Breast epithelium (tissue), 4 donors: ENCODE data around the gene SHROOM3. TPM values are rescaled to one million over a fixed set of nuclear protein-coding genes. Genes with fewer than 3 reads are reported as not detected.

ENCODE experiments used
- DNase-seq, 2 donors: peaks; one replicate each; pipeline ENCODE4 v3.0.0-alpha.2; 2019; ENCODE audit warnings: low spot score in 2 of 2
- H3K27ac ChIP-seq, 2 donors: fragments of 200-600 bp; sonication (generic) in 1 of 2; one replicate each; pipeline ENCODE4 v1.5.1; 2016 to 2019; ENCODE audit warnings: mild to moderate bottlenecking in 1 of 2
- H3K27me3 ChIP-seq, 2 donors: fragments of 200-600 bp; sonication (generic) in 1 of 2; one replicate each; pipeline versions ENCODE4 v1.5.1 to v1.6.0; 2017 to 2019; ENCODE audit warnings: control low read depth in 1 of 2, mild to moderate bottlenecking in 1 of 2
- H3K36me3 ChIP-seq: fragments of 200-600 bp; one replicate; pipeline ENCODE4 v1.5.1; 2019
- H3K4me1 ChIP-seq, 2 donors: fragments of 200-600 bp; sonication (generic); one replicate each; pipeline ENCODE4 v1.5.1; 2016 to 2019; ENCODE audit warnings: control low read depth in 1 of 2
- H3K4me3 ChIP-seq, 3 donors: fragments of 200-600 bp; sonication (generic); 1 replicate in 2 of 3; 2 replicates in 1 of 3; pipeline ENCODE4 v1.5.1; 2016 to 2019; ENCODE audit warnings: mild to moderate bottlenecking in 3 of 3, moderate library complexity in 2 of 3
- H3K9me3 ChIP-seq, 2 donors: fragments of 200-600 bp; sonication (generic) in 1 of 2; one replicate each; pipeline ENCODE4 v1.5.1; 2016 to 2019; ENCODE audit warnings: control low read depth in 1 of 2
- CTCF ChIP-seq, 3 donors: fragments of 450-650 bp; IDR thresholded peaks; one replicate each; pipeline ENCODE4 v1.5.1; 2016 to 2017; ENCODE audit warnings: antibody characterized with exemption in 3 of 3, mild to moderate bottlenecking in 3 of 3, moderate library complexity in 3 of 3
- POLR2A ChIP-seq: fragments of 450-650 bp; IDR thresholded peaks from one replicate; pipeline ENCODE4 v1.6.1; 2016; ENCODE audit warnings: antibody characterized with exemption, mild to moderate bottlenecking, moderate library complexity
- POLR2AphosphoS5 ChIP-seq, 3 donors: sonication (generic); formaldehyde crosslinking; IDR thresholded peaks; one replicate each; pipeline ENCODE4 v1.6.1; 2017; ENCODE audit warnings: antibody characterized with exemption in 3 of 3
- intact Hi-C: fragments of 100-400 bp; cut with DNase I; formaldehyde crosslinking; loops from one replicate; pipeline ENCODE4 v1.15.1; 2023; ENCODE audit warnings: low total_unique reads
- total RNA-seq, 3 donors: library from RNA; depleted of rRNA; stranded (reverse); fragments of >200 nt; gene quantifications; one replicate each; pipeline ENCODE4 v1.1.0, GENCODE V29; 2016

The SHROOM3 gene
- total RNA-seq, 3 donors from 2014 or later = 0.32 to 145 (median 100) TPM

- Histone ChIP-seq H3K4me3 (no peak overlapping the region), H3K36me3 (no peaks in the 10 kb centered on the region), H3K9me3 (peaks cover 7% of the 10 kb centered on the region in 2 donors), H3K27me3 (no peaks in the 10 kb centered on the region), H3K4me1 (no peaks in the 10 kb centered on the region), H3K27ac (peak overlapping the region in 1 of 2 donors; percentile 38)
- no peak for DNase-seq
- intact Hi-C loops = loop anchor here (5.0 kb wide), 1 partner anchor 201 kb away; no protein-coding TSS in a partner anchor
- no peak for TF ChIP-seq POLR2A
- TF ChIP-seq CTCF (IDR thresholded peaks at IDR 0.05) = no peak
- TF ChIP-seq POLR2AphosphoS5 (IDR thresholded peaks at IDR 0.05) = no peak
These were observed 23.3 kb downstream of the SHROOM3 start for GRCh38 chr4:76458297-76458696.

DNA sequence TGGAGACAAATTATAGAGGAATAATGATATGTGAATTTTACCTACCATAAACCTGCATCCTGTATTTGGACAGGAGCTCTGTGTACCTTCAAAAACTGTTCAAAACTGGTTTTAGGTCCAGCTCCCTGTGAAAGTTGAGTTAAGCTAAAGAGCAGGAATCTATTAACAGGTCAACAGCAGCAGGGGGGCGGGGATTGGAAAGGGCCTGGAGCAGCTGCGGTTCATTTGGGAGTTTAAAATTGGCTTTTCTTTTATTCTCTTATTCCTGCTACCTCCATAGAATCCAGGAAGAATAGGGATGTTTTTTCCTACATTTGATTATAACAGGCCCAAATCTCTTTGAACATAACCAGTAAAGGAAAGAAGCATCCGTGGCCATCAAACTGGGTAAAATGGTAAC is 23.8 kb downstream of the SHROOM3 start:
- H3K36me3 ChIP-seq = no peaks in the 10 kb centered on the region
- H3K4me3 ChIP-seq = no peak overlapping the region
- H3K27me3 ChIP-seq = no peaks in the 10 kb centered on the region
- intact Hi-C loops = loop anchor here (5.0 kb wide), 1 partner anchor 202 kb away; no protein-coding TSS in a partner anchor
- DNase-seq = no peak
- peak overlapping the region; percentile 38 to 70 for H3K27ac ChIP-seq
- H3K4me1 ChIP-seq = no peaks in the 10 kb centered on the region
- H3K9me3 ChIP-seq = peaks cover 12% of the 10 kb centered on the region in 2 donors
- TF ChIP-seq POLR2AphosphoS5 (IDR thresholded peaks at IDR 0.05) = no peak
- TF ChIP-seq POLR2A = no peak
- no peak for TF ChIP-seq CTCF (IDR thresholded peaks at IDR 0.05)

DNA sequence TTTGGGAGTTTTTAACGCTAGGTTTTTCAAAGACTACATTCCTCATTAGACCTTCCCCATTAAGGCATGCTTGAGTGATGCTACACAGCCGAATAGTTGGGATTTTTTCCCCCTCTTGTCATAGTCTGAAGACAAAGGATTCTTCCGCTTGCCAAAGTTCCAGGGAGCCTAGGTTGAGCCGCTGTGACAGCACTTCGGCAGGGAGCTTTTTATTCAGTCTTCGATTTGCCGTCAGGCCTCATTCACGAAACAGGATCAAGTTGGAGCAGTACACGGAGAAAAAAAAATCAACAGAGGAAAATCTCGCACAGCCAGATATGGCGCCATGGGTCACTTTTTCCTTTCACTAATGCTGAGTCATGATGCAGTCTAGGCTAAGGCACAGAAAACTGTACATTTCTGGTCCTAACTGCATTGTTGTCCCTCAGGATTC is 24.3 kb downstream of the SHROOM3 start:
- Histone ChIP-seq H3K9me3 (peaks cover 15 to 16% of the 10 kb centered on the region in 2 donors), H3K36me3 (no peaks in the 10 kb centered on the region), H3K4me3 (no peak overlapping the region), H3K4me1 (no peaks in the 10 kb centered on the region), H3K27me3 (no peaks in the 10 kb centered on the region), H3K27ac (peak overlapping the region; percentile 38 to 70)
- intact Hi-C loops = loop anchor here (5.0 kb wide), 1 partner anchor 202 kb away; no protein-coding TSS in a partner anchor
- TF ChIP-seq POLR2A (no peak), CTCF (IDR thresholded peaks at IDR 0.05) (no peak), POLR2AphosphoS5 (IDR thresholded peaks at IDR 0.05) (no peak)
- DNase-seq = no peak

- Histone ChIP-seq H3K9me3 (peaks cover 15 to 16% of the 10 kb centered on the region in 2 donors), H3K36me3 (no peaks in the 10 kb centered on the region), H3K27ac (no peak overlapping the region), H3K4me1 (no peaks in the 10 kb centered on the region), H3K27me3 (no peaks in the 10 kb centered on the region), H3K4me3 (no peak overlapping the region)
- intact Hi-C loops = no loop called here
- no peak for TF ChIP-seq CTCF (IDR thresholded peaks at IDR 0.05)
- no peak for TF ChIP-seq POLR2AphosphoS5 (IDR thresholded peaks at IDR 0.05)
- no peak for TF ChIP-seq POLR2A
- no peak for DNase-seq
These were observed 28.5 kb downstream of the SHROOM3 start for GRCh38 chr4:76463568-76463967.

DNA sequence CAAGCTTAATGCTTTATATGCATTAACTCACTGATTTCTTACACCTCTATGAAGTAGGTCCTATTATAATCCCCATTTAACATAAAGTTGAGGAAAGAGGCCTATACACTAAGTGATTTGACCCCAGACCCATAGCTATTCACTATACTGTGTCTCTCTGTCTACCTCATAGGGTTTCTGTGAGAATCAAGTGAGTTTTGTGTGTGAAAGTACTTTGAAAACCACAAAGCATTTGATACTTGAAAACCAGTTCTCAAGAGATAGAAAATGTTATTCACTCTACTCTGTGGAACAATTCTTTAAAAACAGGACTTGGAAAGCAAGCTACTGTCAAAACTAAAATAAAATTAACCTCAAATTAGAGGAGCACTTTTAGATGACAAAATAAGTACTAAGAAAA is 35.0 kb downstream of the SHROOM3 start:
- H3K36me3 ChIP-seq = no peaks in the 10 kb centered on the region
- H3K27me3 ChIP-seq = no peaks in the 10 kb centered on the region
- no peaks in the 10 kb centered on the region for H3K4me1 ChIP-seq
- no peak overlapping the region for H3K27ac ChIP-seq
- no peak for TF ChIP-seq CTCF (IDR thresholded peaks at IDR 0.05)
- no peak for TF ChIP-seq POLR2A
- TF ChIP-seq POLR2AphosphoS5 (IDR thresholded peaks at IDR 0.05) = no peak
- intact Hi-C loops = no loop called here
- H3K9me3 ChIP-seq = no peaks in the 10 kb centered on the region
- no peak overlapping the region for H3K4me3 ChIP-seq
- DNase-seq = no peak
